T-helper 9 cell (primary cell): ENCODE data around the gene KRTAP10-8.
"Not testable (repeated sequence)": the region's sequence is repeated elsewhere in the genome, so short reads cannot be mapped to it uniquely, and the experiment has no call there.

Experiments used
- DNase-seq: peaks from one replicate; pipeline ENCODE4 v3.0.0-alpha.2; 2020

Gene KRTAP10-8

GRCh38 chr21:44579056-44579832 lies 32.6 kb upstream of the KRTAP10-8 start:
- no peak for DNase-seq

DNA sequence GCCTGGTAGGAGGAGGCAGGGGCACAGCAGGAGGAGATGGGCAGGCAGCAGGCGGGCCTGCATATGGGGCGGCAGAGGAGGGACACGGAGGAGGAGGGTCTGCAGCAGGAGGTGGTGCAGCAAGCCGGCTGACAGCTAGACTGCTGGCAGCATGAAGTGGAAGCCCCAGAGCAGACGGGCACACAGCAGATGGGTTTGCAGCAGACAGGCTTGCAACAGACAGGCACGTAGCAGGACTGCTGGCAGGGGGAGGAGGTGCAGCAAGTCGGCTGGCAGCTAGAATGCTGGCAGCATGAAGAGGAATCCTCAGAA lies 32.1 kb upstream of the KRTAP10-8 start:
- DNase-seq = no peak

DNA sequence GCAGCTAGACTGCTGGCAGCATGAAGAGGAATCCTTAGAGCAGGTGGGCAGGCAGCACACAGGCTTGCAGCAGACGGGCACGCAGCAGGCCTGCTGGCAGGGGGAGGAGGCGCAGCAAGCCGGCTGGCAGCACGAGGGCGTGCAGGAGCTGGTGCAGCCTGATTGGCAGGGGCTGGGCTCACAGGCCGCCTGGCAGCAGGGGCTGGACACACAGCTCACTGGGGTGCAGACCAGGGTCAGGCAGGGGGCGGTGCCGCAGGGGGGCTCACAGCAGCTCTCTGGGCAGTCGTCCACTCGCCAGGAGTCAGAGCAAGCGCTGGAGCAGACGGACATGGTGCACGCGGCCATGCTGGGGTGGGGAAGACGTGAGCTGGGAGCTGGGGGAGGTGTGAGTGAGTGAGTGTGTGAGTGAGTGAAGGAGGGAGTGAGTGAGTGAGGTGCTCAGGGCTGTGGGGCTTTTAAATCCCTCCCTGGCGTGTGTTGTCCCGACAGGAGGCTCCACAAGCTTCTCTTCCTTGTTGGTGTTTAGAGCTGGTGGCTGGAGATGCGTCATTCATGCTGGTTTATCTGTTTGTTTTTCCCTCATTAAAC lies 31.6 kb upstream of the KRTAP10-8 start, which contains the start of gene KRTAP10-5:
Gene KRTAP10-5, minus strand, starts transcription at position 374 of the 591 bp plus-strand sequence. Its CDS starts 26 bp downstream, at position 348.
- DNase-seq = not testable (repeated sequence)

DNA sequence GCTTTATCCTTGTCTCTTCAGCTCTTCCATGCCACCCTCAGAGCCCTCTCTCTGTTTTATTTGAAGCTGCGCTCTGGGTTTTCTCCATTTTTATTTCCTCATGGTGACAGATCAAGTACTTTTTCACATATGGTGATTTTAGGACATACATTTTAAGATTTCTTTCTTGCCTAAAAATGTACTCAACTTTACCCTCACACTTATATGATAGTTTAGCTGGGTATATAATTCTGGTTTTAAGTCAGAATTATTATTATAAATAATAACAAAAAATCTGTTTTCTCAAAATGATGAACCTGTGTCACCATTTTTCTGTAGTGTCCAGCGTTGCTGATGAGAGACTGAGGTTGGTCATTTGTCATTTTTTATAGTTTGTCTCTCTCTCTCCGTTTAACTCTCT lies 30.7 kb upstream of the KRTAP10-8 start:
- no peak for DNase-seq

DNA sequence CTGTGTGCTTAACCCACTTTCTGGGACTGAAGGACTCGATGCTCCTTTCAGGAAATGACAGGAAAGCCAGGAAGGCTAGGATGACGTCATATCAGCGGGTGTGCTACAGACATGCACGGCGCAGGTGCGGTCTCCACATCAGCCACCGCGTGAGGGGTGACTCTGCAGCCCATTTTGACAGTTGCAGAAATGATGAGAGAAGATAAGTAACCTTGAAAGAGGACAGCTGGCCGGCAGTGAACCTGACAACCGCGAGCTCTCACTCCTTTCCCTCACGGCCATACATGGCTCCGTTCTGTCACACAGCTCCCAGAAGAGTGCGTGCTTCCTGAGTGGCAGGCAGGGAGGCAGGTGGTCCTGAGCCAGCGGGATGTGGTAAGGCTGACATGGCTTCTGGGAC lies 29.8 kb upstream of the KRTAP10-8 start:
- no peak for DNase-seq

DNA sequence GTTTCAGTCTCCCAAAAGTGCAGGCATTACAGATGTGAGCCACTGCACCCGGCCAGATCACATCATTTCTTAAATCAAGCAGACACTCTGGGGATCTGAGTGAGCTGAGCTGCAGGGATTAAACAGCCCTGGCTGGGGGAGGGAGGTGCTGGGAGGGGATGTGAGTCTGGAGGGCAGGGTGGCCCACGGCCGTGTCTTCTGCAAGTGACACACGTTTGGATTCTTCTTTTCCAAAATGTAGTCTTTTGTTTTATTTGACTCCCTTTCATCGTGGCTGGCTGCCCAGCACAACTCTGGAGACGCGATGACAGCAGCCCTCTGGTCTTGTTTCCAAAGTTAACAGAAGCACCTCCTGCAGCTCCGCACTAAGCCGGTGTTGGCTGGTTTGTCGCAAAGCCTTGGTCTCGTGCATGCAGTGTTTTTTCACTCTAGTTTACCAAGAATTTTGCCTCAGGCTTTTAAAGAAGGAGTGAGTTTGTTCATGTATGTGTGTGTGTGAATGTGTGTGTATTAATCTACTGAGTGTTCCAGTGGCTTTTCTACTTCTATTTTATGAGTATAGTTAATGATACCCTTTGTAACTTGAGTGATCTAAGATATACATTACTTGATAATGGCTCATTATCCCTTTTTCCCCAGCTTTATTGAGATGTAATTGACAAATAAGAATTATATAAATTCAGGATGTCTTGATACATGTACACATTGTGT lies 28.6 kb upstream of the KRTAP10-8 start:
- no peak for DNase-seq

DNA sequence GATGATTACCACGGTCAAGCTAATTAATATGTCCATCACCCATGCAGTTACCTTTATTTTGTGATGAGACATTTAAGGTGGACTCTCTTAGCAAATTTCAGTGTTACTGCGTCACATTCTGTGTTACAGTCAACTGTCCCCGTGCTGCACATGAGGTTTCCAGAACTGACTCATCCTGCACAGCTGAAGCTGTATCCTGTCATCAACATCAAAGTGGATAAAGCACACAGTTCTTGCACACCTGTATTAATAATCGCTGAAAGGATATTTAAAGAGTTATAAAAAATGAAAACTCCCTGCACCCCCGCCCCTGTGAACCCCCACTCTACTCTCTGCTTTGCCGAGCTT lies 28.1 kb upstream of the KRTAP10-8 start:
- no peak for DNase-seq

DNA sequence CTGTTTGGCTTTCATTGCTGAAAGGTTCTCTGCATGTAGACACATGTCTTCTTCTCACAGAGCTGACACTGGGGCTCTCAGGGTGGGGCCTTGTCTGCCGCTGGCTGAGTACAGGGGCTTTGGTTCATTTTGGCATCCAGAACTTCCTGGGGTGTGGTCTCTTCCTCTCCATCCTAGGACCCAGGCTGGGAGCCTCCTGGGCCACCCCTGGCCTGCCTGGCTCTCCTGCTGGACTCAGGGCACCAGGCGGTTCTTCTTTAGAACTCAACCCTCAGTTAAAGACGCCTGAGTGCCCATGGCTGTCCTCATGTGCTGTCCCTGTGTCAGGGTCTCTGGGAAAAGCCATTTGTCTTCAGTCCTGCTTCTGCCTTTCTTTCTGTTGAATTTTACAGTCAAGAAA lies 26.0 kb upstream of the KRTAP10-8 start:
- DNase-seq = no peak

DNA sequence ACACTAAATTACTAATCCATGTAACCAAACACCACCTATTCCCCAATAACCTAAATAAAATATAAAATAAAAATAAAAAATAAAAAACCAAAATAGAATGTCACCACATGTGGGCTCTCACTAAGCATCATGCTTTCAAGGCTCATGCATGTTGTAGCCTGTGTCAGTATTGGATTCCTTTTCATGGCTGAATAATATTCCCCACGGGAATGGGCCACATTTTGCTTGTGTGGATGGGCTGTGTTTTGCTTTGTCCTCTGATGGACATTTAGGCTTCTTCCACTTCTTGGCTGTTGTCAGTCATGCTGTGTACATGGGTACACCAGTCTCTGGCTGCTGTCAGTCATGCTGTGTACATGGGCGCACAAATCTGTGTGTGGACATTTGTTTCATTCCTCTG lies 22.8 kb upstream of the KRTAP10-8 start:
- no peak for DNase-seq

GRCh38 chr21:44589586-44590305 lies 22.1 kb upstream of the KRTAP10-8 start:
- no peak for DNase-seq

DNA sequence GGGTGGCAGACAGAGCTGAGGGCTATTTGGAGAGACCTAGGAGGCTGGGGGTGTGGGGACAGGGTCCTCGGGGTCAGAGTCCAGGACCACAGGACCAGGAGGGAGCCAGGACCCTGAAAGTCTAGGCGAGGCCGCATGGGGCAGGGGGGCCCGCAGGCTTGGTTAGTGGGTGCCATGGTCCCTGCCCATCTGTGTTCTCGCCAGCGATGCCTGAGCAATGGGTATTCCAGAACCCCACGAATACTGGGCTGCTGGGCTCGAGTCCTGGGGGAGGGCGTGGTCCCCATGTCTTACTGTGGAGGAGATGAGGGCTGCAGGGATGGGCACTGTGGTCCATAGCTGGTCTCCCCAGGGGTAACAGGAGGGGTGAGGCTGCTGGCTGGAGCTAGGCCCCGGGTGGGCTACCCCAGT lies 21.6 kb upstream of the KRTAP10-8 start:
- DNase-seq = no peak

- not testable (repeated sequence) for DNase-seq
Observed at GRCh38 chr21:44590897-44591800, 20.7 kb upstream of the KRTAP10-8 start.

DNA sequence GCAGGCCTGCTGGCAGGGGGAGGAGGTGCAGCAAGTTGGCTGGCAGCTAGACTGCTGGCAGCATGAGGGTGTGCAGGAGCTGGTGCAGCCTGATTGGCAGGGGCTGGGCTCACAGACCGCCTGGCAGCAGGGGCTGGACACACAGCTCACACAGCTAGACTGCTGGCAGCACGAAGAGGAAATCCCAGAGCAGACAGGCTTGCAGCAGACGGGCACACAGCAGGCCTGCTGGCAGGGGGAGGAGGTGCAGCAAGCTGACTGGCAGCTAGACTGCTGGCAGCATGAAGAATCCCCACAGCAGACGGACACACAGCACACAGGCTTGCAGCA lies 20.1 kb upstream of the KRTAP10-8 start:
- not testable (repeated sequence) for DNase-seq

DNA sequence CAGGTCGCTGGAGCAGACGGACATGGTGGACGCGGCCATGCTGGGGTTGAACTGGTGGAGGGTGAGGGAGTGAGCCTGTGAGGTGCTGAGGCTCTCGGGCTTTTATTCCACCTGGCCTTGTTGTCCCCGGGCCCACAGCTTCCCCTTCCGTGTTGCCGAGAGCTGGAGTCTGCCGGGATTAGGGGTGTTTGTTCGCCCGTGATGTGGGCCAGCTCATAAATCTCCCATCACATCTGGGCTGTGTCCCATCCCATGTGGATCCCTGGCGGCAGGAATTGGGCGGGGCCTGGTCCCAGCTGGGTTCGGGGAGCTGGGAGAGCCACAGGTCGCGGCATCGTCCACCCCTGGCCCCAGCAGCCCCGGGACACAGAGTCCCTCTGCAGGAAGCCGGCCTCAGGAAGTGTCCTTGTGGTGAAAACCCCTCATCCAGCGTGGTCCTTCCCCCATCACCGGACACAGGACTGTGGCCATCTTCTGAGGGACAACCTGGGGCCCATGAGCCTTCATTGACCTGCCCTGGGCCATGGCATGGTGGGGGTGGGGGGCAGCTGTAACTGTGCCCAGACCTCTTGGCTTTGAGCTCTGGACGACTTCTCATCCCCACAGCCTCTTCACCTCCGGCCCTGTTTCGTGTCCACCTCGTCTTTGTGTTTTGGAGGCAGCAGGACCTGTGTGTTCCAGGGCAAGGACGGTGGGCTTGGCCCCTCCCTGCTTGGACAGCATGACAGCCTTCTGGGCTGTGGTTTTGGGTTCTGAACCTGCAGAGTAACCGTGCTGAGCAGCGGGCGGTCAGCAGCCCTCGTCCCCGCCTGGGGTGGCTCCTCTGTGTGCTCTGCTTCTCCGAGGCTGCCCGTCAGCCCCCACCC lies 19.2 kb upstream of the KRTAP10-8 start, which contains the start of gene KRTAP10-6:
Gene KRTAP10-6, minus strand, starts transcription at position 60 of the 866 bp plus-strand sequence. Its CDS starts 21 bp downstream, at position 39.
- DNase-seq = no peak

DNA sequence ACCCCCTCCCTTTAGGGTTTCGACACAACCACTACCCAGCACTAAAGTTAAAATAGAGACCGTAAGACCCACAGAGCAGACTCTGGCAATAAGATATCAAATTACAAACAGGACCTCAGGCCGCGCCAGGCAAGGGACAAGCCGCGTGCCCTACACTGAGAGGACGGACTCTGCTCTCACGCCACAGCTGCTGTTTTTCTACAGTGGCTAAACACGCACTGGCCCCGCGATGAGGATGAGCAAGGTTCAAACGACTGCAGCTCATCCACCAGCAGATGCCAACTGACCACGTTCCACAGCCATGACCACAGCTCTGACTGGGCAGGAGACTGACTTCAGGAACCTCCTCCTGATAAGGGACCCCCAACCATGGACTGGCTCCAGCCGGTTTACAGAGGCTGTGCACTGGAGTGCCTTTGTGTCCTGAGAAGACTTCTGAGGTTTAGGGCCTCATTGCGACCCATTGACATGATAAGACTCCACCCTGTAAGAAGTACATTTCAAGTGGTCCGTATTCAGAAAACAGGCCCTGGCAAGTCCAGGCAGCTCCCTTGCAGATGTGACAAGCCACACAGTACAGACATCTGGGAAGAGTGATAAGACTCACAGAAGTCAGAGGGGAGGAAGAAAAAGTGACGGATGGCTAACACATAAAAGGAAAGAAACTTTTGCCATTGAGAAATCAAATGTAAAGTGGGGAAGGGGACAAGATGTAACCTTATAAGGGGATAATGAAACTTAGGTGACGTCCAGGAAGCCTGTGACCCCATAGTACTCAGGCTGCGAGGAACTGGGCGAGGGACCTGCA lies 18.1 kb upstream of the KRTAP10-8 start:
- no peak for DNase-seq

DNA sequence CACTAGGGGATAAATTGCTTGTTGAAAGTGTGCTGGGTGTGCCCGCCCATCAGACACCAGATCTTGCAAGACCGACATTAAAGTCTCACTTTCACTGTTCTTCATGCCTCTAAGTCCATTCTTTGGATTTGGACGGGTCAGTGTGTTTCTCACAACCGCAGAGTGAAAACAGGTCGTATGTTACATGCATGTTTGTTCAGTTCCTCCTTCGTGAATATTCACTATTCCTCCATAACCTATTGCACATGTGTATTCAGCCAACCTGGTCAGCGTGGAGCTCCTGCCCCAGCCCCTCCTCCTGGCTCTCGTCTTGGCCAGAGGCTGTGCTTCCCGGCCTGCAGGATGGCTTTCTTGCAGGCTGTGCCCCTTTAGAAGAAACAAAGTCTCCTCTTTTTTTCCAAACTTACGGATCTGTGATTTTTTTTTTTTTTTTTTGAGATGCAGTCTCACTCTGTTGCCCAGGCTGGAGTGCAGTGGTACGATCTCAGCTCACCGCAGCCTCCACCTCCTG lies 17.4 kb upstream of the KRTAP10-8 start:
- no peak for DNase-seq

- no peak for DNase-seq
Observed at GRCh38 chr21:44595524-44595923, 16.4 kb upstream of the KRTAP10-8 start.

GRCh38 chr21:44596068-44596725 lies 15.7 kb upstream of the KRTAP10-8 start:
- no peak for DNase-seq

GRCh38 chr21:44598061-44598460 lies 13.8 kb upstream of the KRTAP10-8 start:
- DNase-seq = no peak
